NB4 (cell line): ENCODE measurements around the gene CLDND2.

Source experiments
- DNase-seq: peaks from one replicate; pipeline ENCODE4 v3.0.0; 2010; ENCODE audit warnings: low read depth
- H3K4me3 ChIP-seq: one replicate; pipeline ENCODE4 v1.5.1; 2011; ENCODE audit warnings: mild to moderate bottlenecking, low read depth, low read length, moderate library complexity
- CTCF ChIP-seq: IDR thresholded peaks from one replicate; pipeline ENCODE4 v1.5.1; 2012; ENCODE audit warnings: low read depth, low read length
- MYC ChIP-seq: IDR thresholded peaks from 2 replicates; pipeline ENCODE4 v1.6.1; 2011; ENCODE audit warnings: low read depth, low read length
- POLR2A ChIP-seq: IDR thresholded peaks from 2 replicates; pipeline ENCODE4 v1.6.1; 2011; ENCODE audit warnings: mild to moderate bottlenecking; ENCODE audit not compliant: insufficient read length; ENCODE audit errors: extremely low read depth
- TF ChIP-seq, protein P1 (sequence below): IDR thresholded peaks from 2 replicates; pipeline ENCODE4 v1.6.1; 2011; ENCODE audit warnings: low read depth, low read length

CLDND2 gene

GRCh38 chr19:51330366-51330765, 38.4 kb downstream of the CLDND2 start:
- DNase-seq, result no peak
- TF ChIP-seq CTCF (no peak), MYC (no peak), POLR2A (no peak)
- TF ChIP-seq, protein P1, sequence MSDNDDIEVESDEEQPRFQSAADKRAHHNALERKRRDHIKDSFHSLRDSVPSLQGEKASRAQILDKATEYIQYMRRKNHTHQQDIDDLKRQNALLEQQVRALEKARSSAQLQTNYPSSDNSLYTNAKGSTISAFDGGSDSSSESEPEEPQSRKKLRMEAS, result no peak
- H3K4me3 ChIP-seq, result no peak overlapping the region

DNA sequence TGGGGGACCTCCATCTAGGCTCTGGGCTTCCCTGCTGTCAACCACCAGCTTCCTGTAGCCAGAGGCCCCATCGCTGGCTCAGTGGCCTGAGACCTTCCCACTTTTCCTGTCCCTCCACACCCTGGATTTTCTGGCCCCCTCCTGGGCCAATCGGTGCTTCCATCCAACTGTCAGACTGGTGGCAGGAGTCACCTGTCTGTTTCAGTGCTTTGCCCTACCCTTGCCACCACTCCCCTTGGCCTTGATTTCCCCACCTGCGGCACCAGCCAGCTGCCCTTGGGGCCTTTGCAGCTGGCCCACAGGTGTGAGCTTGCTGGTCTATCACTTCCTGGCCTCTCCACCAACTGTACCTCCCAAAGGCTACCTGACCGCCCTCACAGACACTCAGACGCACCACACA, 39.4 kb downstream of the CLDND2 start:
- TF ChIP-seq MYC (no peak), POLR2A (no peak), CTCF (no peak)
- TF ChIP-seq, protein P1, result no peak
- no peak for DNase-seq
- H3K4me3 ChIP-seq, result no peak overlapping the region

- DNase-seq, result peak; percentile 70
- TF ChIP-seq, protein P1, result no peak
- TF ChIP-seq CTCF (no peak), POLR2A (no peak), MYC (no peak)
- no peak overlapping the region for H3K4me3 ChIP-seq
Measured at GRCh38 chr19:51327066-51328001, 41.5 kb downstream of the CLDND2 start.

GRCh38 chr19:51326216-51327065, 42.4 kb downstream of the CLDND2 start:
- no peak overlapping the region for H3K4me3 ChIP-seq
- DNase-seq, result no peak
- TF ChIP-seq MYC (no peak), POLR2A (no peak), CTCF (no peak)
- TF ChIP-seq, protein P1, result no peak

GRCh38 chr19:51325161-51325976, 43.4 kb downstream of the CLDND2 start:
- H3K4me3 ChIP-seq, result no peak overlapping the region
- DNase-seq, result peak; percentile 25
- no peak for TF ChIP-seq CTCF
- TF ChIP-seq POLR2A, result no peak
- TF ChIP-seq, protein P1, result no peak
- TF ChIP-seq MYC, result no peak
